ENCODE data around the gene ASAH2. TPM values are rescaled to one million over a fixed set of nuclear protein-coding genes. Genes with fewer than 3 reads are reported as not detected.

Gene ASAH2
- total RNA-seq, 1 experiment from 2014 or later, result 10.7 TPM

DNA sequence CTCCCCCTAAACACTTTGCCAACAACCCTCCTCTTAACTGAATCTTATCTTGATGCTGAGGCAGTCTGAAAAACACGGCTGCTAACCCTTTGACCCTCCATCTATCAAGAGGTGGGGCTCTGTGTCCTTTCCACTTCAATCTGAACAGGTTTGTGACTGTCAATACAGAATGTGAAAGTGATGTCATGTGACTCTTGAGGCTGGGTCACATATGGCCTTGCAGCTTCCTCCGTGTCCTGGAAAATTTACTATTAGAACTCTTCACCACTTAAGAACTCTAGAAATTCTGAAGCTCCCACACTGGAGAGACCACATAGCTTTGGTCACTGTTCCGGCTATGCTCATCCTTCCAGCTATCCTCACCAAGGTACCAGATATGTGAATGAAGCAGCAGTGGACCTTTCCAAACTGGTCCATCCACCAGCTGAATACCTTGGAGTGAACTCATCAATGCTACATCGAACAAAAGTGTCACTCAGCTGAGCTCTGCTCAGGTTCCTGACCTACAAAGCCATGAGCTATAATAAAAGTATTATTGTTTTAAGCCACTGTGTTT, 30.7 kb upstream of the ASAH2 start:
- BruUV-seq (replicated peaks), result no TSS peak
- POLR2A ChIA-PET, result no interaction called here
- H3K4me1 ChIP-seq (ENCODE audit: control insufficient read depth in 1 of 2, insufficient read depth in 2 of 2, low read length in 2 of 2), result peaks cover 0 to 9% of the 10 kb centered on the region in 2 experiments; a peak in 2 of 4 replicates
- TF ChIP-seq SRF (IDR thresholded peaks at IDR 0.05; ENCODE audit: low read depth), result no peak
- TF ChIP-seq ELF1 (IDR thresholded peaks at IDR 0.05; ENCODE audit: borderline replicate concordance, low read depth), result no peak
- no peak for TF ChIP-seq SP1 (IDR thresholded peaks at IDR 0.05; ENCODE audit: low read depth)
- TF ChIP-seq, protein P1, sequence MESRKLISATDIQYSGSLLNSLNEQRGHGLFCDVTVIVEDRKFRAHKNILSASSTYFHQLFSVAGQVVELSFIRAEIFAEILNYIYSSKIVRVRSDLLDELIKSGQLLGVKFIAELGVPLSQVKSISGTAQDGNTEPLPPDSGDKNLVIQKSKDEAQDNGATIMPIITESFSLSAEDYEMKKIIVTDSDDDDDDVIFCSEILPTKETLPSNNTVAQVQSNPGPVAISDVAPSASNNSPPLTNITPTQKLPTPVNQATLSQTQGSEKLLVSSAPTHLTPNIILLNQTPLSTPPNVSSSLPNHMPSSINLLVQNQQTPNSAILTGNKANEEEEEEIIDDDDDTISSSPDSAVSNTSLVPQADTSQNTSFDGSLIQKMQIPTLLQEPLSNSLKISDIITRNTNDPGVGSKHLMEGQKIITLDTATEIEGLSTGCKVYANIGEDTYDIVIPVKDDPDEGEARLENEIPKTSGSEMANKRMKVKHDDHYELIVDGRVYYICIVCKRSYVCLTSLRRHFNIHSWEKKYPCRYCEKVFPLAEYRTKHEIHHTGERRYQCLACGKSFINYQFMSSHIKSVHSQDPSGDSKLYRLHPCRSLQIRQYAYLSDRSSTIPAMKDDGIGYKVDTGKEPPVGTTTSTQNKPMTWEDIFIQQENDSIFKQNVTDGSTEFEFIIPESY (IDR thresholded peaks at IDR 0.05; ENCODE audit: extremely low read depth, insufficient replicate concordance, low read length), result no peak
- no peak for TF ChIP-seq TCF7L2 (IDR thresholded peaks at IDR 0.05; ENCODE audit: borderline replicate concordance, extremely low read depth, insufficient read depth, insufficient read length)
- TF ChIP-seq, protein P2, sequence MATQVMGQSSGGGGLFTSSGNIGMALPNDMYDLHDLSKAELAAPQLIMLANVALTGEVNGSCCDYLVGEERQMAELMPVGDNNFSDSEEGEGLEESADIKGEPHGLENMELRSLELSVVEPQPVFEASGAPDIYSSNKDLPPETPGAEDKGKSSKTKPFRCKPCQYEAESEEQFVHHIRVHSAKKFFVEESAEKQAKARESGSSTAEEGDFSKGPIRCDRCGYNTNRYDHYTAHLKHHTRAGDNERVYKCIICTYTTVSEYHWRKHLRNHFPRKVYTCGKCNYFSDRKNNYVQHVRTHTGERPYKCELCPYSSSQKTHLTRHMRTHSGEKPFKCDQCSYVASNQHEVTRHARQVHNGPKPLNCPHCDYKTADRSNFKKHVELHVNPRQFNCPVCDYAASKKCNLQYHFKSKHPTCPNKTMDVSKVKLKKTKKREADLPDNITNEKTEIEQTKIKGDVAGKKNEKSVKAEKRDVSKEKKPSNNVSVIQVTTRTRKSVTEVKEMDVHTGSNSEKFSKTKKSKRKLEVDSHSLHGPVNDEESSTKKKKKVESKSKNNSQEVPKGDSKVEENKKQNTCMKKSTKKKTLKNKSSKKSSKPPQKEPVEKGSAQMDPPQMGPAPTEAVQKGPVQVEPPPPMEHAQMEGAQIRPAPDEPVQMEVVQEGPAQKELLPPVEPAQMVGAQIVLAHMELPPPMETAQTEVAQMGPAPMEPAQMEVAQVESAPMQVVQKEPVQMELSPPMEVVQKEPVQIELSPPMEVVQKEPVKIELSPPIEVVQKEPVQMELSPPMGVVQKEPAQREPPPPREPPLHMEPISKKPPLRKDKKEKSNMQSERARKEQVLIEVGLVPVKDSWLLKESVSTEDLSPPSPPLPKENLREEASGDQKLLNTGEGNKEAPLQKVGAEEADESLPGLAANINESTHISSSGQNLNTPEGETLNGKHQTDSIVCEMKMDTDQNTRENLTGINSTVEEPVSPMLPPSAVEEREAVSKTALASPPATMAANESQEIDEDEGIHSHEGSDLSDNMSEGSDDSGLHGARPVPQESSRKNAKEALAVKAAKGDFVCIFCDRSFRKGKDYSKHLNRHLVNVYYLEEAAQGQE (IDR thresholded peaks at IDR 0.05; ENCODE audit: low read depth), result no peak
- no peak for TF ChIP-seq RAD21 (IDR thresholded peaks at IDR 0.05; ENCODE audit: low read depth)
- TF ChIP-seq EGR1 (IDR thresholded peaks at IDR 0.05; ENCODE audit: low read depth), result no peak
- H3K9ac ChIP-seq (ENCODE audit: low read length), result no peak overlapping the region
- CTCF ChIA-PET, result no interaction called here
- no peak overlapping the region for H3K27ac ChIP-seq (ENCODE audit: low read depth, low read length)
- no peak overlapping the region for H3K4me3 ChIP-seq (replicated peaks in 1 of 2; ENCODE audit: low read depth in 1 of 2, low read length in 2 of 2)
- H2AFZ ChIP-seq (ENCODE audit: low read depth, low read length, poor library complexity, severe bottlenecking), result no peak overlapping the region
- no peak for DNase-seq (ENCODE audit: low read depth, low spot score)
- no peaks in the 10 kb centered on the region for H4K20me1 ChIP-seq (ENCODE audit: insufficient read depth)
- RAD21 ChIA-PET (ENCODE audit: low non-redundant PET in 1 of 2, low total read pairs in 2 of 2, uncharacterized antibody in 2 of 2, unreplicated experiment in 2 of 2), result no interaction called here
- H3K9me2 ChIP-seq (ENCODE audit: insufficient read depth), result 0 out of 2 replicates have a peak, but pooled peaks cover 3% of the 10 kb centered on the region
- H3K79me2 ChIP-seq (ENCODE audit: insufficient read depth, low read length), result no peaks in the 10 kb centered on the region
- H3K36me3 ChIP-seq (ENCODE audit: control insufficient read depth in 1 of 2, insufficient read depth in 2 of 2, low read length in 2 of 2), result no peaks in the 10 kb centered on the region
- H3K27me3 ChIP-seq (ENCODE audit: insufficient read depth, low read length), result no peaks in the 10 kb centered on the region
- intact Hi-C loops (cut with micrococcal nuclease), result no loop called here
- no peaks in the 10 kb centered on the region for H3K9me3 ChIP-seq (ENCODE audit: control insufficient read depth in 1 of 2, insufficient read depth in 1 of 2, low read depth in 1 of 2, low read length in 2 of 2)
- H3K4me2 ChIP-seq (ENCODE audit: low read length), result no peak overlapping the region
- ATAC-seq, result no peak

Measured in HCT116 (cell line).